Chondrocyte (in vitro differentiated cells): Measurements from ENCODE around the gene C20orf144. TPM values are rescaled to one million over a fixed set of nuclear protein-coding genes. Genes with fewer than 3 reads are reported as not detected.

Experiments
- DNase-seq: peaks from one replicate; pipeline ENCODE4 v3.0.0; 2021; ENCODE audit warnings: mixed read lengths, low spot score
- H3K27ac Mint-ChIP-seq: one replicate; pipeline ENCODE4 v1.8.0; 2021; ENCODE audit warnings: mild to moderate bottlenecking, moderate library complexity, mixed read lengths; ENCODE audit not compliant: unreplicated experiment
- H3K27me3 Mint-ChIP-seq: 2 replicates; pipeline ENCODE4 v1.8.0; 2021; ENCODE audit warnings: low read depth, mixed read lengths
- H3K36me3 Mint-ChIP-seq: 2 replicates; pipeline ENCODE4 v1.8.0; 2021; ENCODE audit warnings: low read depth, mixed read lengths
- H3K4me1 Mint-ChIP-seq: 2 replicates; pipeline ENCODE4 v1.8.0; 2021; ENCODE audit warnings: low read depth, mild to moderate bottlenecking, mixed read lengths
- H3K4me3 Mint-ChIP-seq: one replicate; pipeline ENCODE4 v1.8.0; 2021; ENCODE audit warnings: mild to moderate bottlenecking, moderate library complexity, mixed read lengths; ENCODE audit not compliant: unreplicated experiment
- H3K9me3 Mint-ChIP-seq: 2 replicates; pipeline ENCODE4 v1.8.0; 2021; ENCODE audit warnings: low read depth, mixed read lengths
- CTCF ChIP-seq: fragments of 200-600 bp; sonication (generic); IDR thresholded peaks from 2 replicates; pipeline ENCODE4 v1.5.0; 2021; ENCODE audit warnings: antibody characterized with exemption, mild to moderate bottlenecking, moderate library complexity
- total RNA-seq: library from RNA; stranded (reverse); gene quantifications from 3 replicates; pipeline ENCODE4 v1.2.1, GENCODE V29; 2021

C20orf144 gene
- total RNA-seq, 1 donor from 2014 or later: 0.10 TPM

GRCh38 chr20:33666293-33667244, 4.4 kb downstream of the C20orf144 start, which contains the start of gene ACTL10:
Gene ACTL10, plus strand, starts transcription at chr20:33666943. Its CDS starts 555 bp downstream, at chr20:33667498.
- Mint-ChIP-seq H3K4me3 (peak within 1 kb of the TSS; percentile 80), H3K27ac (peak within 1 kb of the TSS; percentile 92), H3K9me3 (no peaks in the 10 kb centered on the region), H3K27me3 (no peaks in the 10 kb centered on the region), H3K4me1 (peaks cover 42% of the 10 kb centered on the region), H3K36me3 (peaks cover 11% of the 10 kb centered on the region)
- TF ChIP-seq CTCF: peak; percentile 34
- DNase-seq: no peak

- no peak overlapping the region for H3K27ac Mint-ChIP-seq
- no peaks in the 10 kb centered on the region for H3K27me3 Mint-ChIP-seq
- no peak for DNase-seq
- H3K36me3 Mint-ChIP-seq: peaks cover 13% of the 10 kb centered on the region
- TF ChIP-seq CTCF: no peak
- peak overlapping the region; percentile 61 for H3K4me3 Mint-ChIP-seq
- H3K4me1 Mint-ChIP-seq: peaks cover 47% of the 10 kb centered on the region
- H3K9me3 Mint-ChIP-seq: no peaks in the 10 kb centered on the region
Measured at GRCh38 chr20:33667245-33667675, 5.1 kb downstream of the C20orf144 start.

- Mint-ChIP-seq H3K36me3 (peaks cover 13% of the 10 kb centered on the region), H3K9me3 (no peaks in the 10 kb centered on the region), H3K27me3 (no peaks in the 10 kb centered on the region), H3K4me1 (peaks cover 50% of the 10 kb centered on the region), H3K27ac (no peak overlapping the region), H3K4me3 (peak overlapping the region; percentile 61)
- DNase-seq: no peak
- peak; percentile 86 for TF ChIP-seq CTCF
Measured at GRCh38 chr20:33667676-33668465, 5.7 kb downstream of the C20orf144 start.

GRCh38 chr20:33668466-33669155, 6.5 kb downstream of the C20orf144 start:
- Mint-ChIP-seq H3K27me3 (no peaks in the 10 kb centered on the region), H3K4me1 (peaks cover 54% of the 10 kb centered on the region), H3K9me3 (no peaks in the 10 kb centered on the region), H3K36me3 (peaks cover 13% of the 10 kb centered on the region), H3K27ac (no peak overlapping the region), H3K4me3 (no peak overlapping the region)
- no peak for TF ChIP-seq CTCF
- no peak for DNase-seq
